Measurements from ENCODE around the gene IGBP1. TPM values are rescaled to one million over a fixed set of nuclear protein-coding genes. Genes with fewer than 3 reads are reported as not detected.

Gene IGBP1
- total RNA-seq, 1 experiment from 2014 or later: 57.6 TPM

DNA sequence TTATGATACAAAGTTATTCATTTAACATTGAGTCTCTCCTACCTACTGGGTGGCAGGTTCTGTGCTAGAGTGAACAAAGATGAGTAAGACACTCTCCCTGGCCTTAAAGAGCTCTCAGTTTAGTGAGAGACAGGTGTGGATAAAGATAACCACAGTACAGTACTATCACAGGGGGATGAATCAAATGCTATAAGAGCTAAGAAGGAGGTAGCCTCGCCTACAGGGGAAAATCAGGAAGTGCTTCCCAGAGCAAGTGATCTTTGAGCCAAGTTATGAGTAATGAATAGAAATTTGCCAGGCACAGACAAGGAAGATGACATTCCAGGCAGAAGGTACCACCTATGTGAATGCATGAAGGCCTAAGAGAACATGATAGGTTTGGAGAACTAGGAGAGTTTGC, 3.4 kb upstream of the IGBP1 start:
- no peaks in the 10 kb centered on the region for H3K9me3 ChIP-seq (ENCODE audit: insufficient read depth, low read depth)
- peaks cover 10% of the 10 kb centered on the region for H3K79me2 ChIP-seq (ENCODE audit: low read depth)
- H3K27ac ChIP-seq: no peak overlapping the region
- no peaks in the 10 kb centered on the region for H3K36me3 ChIP-seq (ENCODE audit: low read depth)
- no TSS peak for BruUV-seq (replicated peaks)
- no peaks in the 10 kb centered on the region for H4K20me1 ChIP-seq (ENCODE audit: insufficient read depth)
- H3K4me1 ChIP-seq (replicated peaks; ENCODE audit: insufficient read depth): peaks cover 17% of the 10 kb centered on the region
- H3K4me2 ChIP-seq: no peak overlapping the region
- intact Hi-C loops (cut with micrococcal nuclease; ENCODE audit: unreplicated experiment): no loop called here
- no peaks in the 10 kb centered on the region for H3K9me2 ChIP-seq (ENCODE audit: insufficient read depth)
- TF ChIP-seq EZH2 (IDR thresholded peaks at IDR 0.05; ENCODE audit: low read depth): no peak
- TF ChIP-seq, protein P1, sequence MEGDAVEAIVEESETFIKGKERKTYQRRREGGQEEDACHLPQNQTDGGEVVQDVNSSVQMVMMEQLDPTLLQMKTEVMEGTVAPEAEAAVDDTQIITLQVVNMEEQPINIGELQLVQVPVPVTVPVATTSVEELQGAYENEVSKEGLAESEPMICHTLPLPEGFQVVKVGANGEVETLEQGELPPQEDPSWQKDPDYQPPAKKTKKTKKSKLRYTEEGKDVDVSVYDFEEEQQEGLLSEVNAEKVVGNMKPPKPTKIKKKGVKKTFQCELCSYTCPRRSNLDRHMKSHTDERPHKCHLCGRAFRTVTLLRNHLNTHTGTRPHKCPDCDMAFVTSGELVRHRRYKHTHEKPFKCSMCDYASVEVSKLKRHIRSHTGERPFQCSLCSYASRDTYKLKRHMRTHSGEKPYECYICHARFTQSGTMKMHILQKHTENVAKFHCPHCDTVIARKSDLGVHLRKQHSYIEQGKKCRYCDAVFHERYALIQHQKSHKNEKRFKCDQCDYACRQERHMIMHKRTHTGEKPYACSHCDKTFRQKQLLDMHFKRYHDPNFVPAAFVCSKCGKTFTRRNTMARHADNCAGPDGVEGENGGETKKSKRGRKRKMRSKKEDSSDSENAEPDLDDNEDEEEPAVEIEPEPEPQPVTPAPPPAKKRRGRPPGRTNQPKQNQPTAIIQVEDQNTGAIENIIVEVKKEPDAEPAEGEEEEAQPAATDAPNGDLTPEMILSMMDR (conservative IDR thresholded peaks at IDR 0.05): no peak
- H2AFZ ChIP-seq: no peak overlapping the region
- peaks cover 8% of the 10 kb centered on the region; the same call in 1 of the 2 replicates for H3F3A ChIP-seq (ENCODE audit: insufficient read depth, low read depth)
- ChIA-PET CTCF (no interaction called here), POLR2A (ENCODE audit: unreplicated experiment) (no interaction called here)
- H3K27me3 ChIP-seq (ENCODE audit: insufficient read depth, low read depth): peaks cover 4% of the 10 kb centered on the region; the same call in 1 of the 2 replicates
- DNase-seq: no peak
- H3K4me3 ChIP-seq: no peak overlapping the region

DNA sequence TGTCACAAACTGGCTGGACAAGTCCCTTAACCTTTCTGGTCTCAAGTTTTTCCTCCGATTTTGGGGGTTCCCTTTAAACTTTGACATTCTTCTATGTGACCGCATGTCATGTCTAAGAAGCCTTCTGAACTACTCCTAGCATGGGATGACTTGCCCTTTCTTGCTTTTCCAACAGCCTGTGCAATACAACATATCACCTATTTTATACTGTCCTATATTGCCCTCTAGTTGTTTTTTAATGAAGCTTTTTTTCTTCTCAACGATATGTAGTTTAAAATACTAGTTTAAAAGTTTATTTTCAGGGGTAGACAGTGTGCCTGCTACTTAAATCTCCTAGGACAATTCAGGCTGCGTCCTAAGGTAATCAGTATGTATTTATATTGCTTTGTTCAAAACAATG, 1.0 kb upstream of the IGBP1 start:
- intact Hi-C loops (cut with micrococcal nuclease; ENCODE audit: unreplicated experiment): loop anchor here (2.0 kb wide), 2 partner anchors 131 to 159 kb away; partner anchors contain the start of gene KIF4A
- H3F3A ChIP-seq (ENCODE audit: insufficient read depth, low read depth): peaks cover 8% of the 10 kb centered on the region; the same call in 1 of the 2 replicates
- no peaks in the 10 kb centered on the region for H4K20me1 ChIP-seq (ENCODE audit: insufficient read depth)
- no TSS peak for BruUV-seq (replicated peaks)
- TF ChIP-seq EZH2 (IDR thresholded peaks at IDR 0.05; ENCODE audit: low read depth): no peak
- TF ChIP-seq, protein P1 (conservative IDR thresholded peaks at IDR 0.05): 0 out of 2 replicates have a peak, but pooled peaks have one; percentile 16
- POLR2A ChIA-PET (ENCODE audit: unreplicated experiment): interaction anchor here (0.6 kb wide), 1 partner anchor 294 kb away, joined by 4 read pairs; no protein-coding TSS in a partner anchor
- peaks cover 18% of the 10 kb centered on the region for H3K79me2 ChIP-seq (ENCODE audit: low read depth)
- no peak overlapping the region for H3K27ac ChIP-seq
- H3K9me2 ChIP-seq (ENCODE audit: insufficient read depth): no peaks in the 10 kb centered on the region
- H3K27me3 ChIP-seq (ENCODE audit: insufficient read depth, low read depth): no peaks in the 10 kb centered on the region
- H3K4me1 ChIP-seq (replicated peaks; ENCODE audit: insufficient read depth): peaks cover 20% of the 10 kb centered on the region
- peak overlapping the region; percentile 95 for H3K4me2 ChIP-seq
- CTCF ChIA-PET: interaction anchor here (0.5 kb wide), 1 partner anchor 130 kb away, joined by 3 read pairs; no protein-coding TSS in a partner anchor
- DNase-seq: no peak
- H3K9me3 ChIP-seq (ENCODE audit: insufficient read depth, low read depth): no peaks in the 10 kb centered on the region
- H2AFZ ChIP-seq: peak overlapping the region; percentile 98
- no peaks in the 10 kb centered on the region for H3K36me3 ChIP-seq (ENCODE audit: low read depth)
- peak overlapping the region; percentile 99; the same call in 1 of the 2 replicates for H3K4me3 ChIP-seq

DNA sequence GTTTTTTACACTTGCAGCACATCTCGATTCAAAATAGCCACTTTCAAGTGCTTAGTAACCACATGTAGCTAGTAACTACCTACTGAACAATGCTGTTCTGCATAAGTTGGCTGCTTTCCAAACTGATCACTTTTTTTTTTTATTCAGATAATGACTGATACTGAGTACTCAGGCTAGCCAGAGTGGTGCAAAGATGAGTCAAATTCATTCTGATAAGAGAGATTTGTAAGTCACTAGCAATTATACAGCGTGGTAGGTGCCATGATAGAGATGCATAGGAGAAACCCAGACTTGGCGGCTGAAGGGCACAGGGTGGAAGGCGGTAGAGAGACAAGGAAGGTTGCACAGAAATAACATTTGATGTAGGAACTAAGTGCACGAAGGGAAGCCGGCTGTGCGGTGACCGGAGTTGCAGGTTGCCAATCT, 357 bp upstream of the IGBP1 start:
- Histone ChIP-seq H3K4me3 (peak overlapping the region; percentile 99), H4K20me1 (ENCODE audit: insufficient read depth) (no peaks in the 10 kb centered on the region), H2AFZ (peak overlapping the region; percentile 98), H3K79me2 (ENCODE audit: low read depth) (peaks cover 18% of the 10 kb centered on the region), H3F3A (ENCODE audit: insufficient read depth, low read depth) (peaks cover 8% of the 10 kb centered on the region; the same call in 1 of the 2 replicates), H3K9me2 (ENCODE audit: insufficient read depth) (no peaks in the 10 kb centered on the region), H3K4me2 (peak overlapping the region; percentile 95), H3K27me3 (ENCODE audit: insufficient read depth, low read depth) (no peaks in the 10 kb centered on the region), H3K9me3 (ENCODE audit: insufficient read depth, low read depth) (no peaks in the 10 kb centered on the region), H3K4me1 (replicated peaks; ENCODE audit: insufficient read depth) (peaks cover 20% of the 10 kb centered on the region), H3K36me3 (ENCODE audit: low read depth) (no peaks in the 10 kb centered on the region), H3K27ac (peak overlapping the region; percentile 74)
- ChIA-PET POLR2A (ENCODE audit: unreplicated experiment) (interaction anchor here (0.6 to 0.7 kb wide), 3 partner anchors 120 to 925 kb away, joined by 3 to 5 read pairs (median 4); no protein-coding TSS in a partner anchor), CTCF (interaction anchor here (0.5 to 1.6 kb wide), 17 partner anchors 17 to 1897 kb away, joined by 3 to 26 read pairs (median 5); partner anchors contain the start of genes EFNB1 and PDZD11)
- no peak for TF ChIP-seq EZH2 (IDR thresholded peaks at IDR 0.05; ENCODE audit: low read depth)
- TF ChIP-seq, protein P1 (conservative IDR thresholded peaks at IDR 0.05): no peak
- intact Hi-C loops (cut with micrococcal nuclease; ENCODE audit: unreplicated experiment): loop anchor here (2.0 kb wide), 2 partner anchors 130 to 158 kb away; partner anchors contain the start of gene KIF4A
- no peak for DNase-seq
- no TSS peak for BruUV-seq (replicated peaks)

All from PC-9 (cell line).